Measurements from ENCODE around the gene LRRC34.

Gene LRRC34

GRCh38 chr3:169825316-169825715, 12.6 kb upstream of the LRRC34 start:
- Histone ChIP-seq H3K36me3 (no peaks in the 10 kb centered on the region), H3K9me3 (no peaks in the 10 kb centered on the region), H3K4me3 (ENCODE audit: low read depth in 1 of 2, low read length in 1 of 2) (no peak overlapping the region), H3K4me1 (ENCODE audit: control insufficient read depth in 1 of 2, insufficient read depth in 1 of 2, low read depth in 1 of 2, low read length in 1 of 2) (peaks cover 21 to 27% of the 10 kb centered on the region in 2 experiments), H3K27me3 (no peaks in the 10 kb centered on the region), H3K27ac (no peak overlapping the region)
- no peak for TF ChIP-seq CTCF (IDR thresholded peaks at IDR 0.05)

- Histone ChIP-seq H3K4me1 (ENCODE audit: control insufficient read depth in 1 of 2, insufficient read depth in 1 of 2, low read depth in 1 of 2, low read length in 1 of 2) (peaks cover 3 to 4% of the 10 kb centered on the region in 2 experiments), H3K9me3 (no peaks in the 10 kb centered on the region), H3K27ac (no peak overlapping the region), H3K4me3 (ENCODE audit: low read depth in 1 of 2, low read length in 1 of 2) (no peak overlapping the region), H3K36me3 (no peaks in the 10 kb centered on the region), H3K27me3 (no peaks in the 10 kb centered on the region)
- no peak for TF ChIP-seq CTCF (IDR thresholded peaks at IDR 0.05)
These were observed 10.3 kb upstream of the LRRC34 start for GRCh38 chr3:169822983-169823382.

GRCh38 chr3:169822540-169822939, 9.8 kb upstream of the LRRC34 start:
- Histone ChIP-seq H3K4me1 (ENCODE audit: control insufficient read depth in 1 of 2, insufficient read depth in 1 of 2, low read depth in 1 of 2, low read length in 1 of 2) (no peaks in the 10 kb centered on the region), H3K36me3 (no peaks in the 10 kb centered on the region), H3K9me3 (no peaks in the 10 kb centered on the region), H3K4me3 (ENCODE audit: low read depth in 1 of 2, low read length in 1 of 2) (no peak overlapping the region), H3K27me3 (no peaks in the 10 kb centered on the region), H3K27ac (no peak overlapping the region)
- TF ChIP-seq CTCF (IDR thresholded peaks at IDR 0.05): no peak

- TF ChIP-seq CTCF (IDR thresholded peaks at IDR 0.05): no peak
- H3K4me3 ChIP-seq (ENCODE audit: low read depth in 1 of 2, low read length in 1 of 2): no peak overlapping the region
These were observed 9.4 kb upstream of the LRRC34 start for GRCh38 chr3:169822091-169822490.

GRCh38 chr3:169818316-169818715, 5.6 kb upstream of the LRRC34 start:
- H3K36me3 ChIP-seq: no peaks in the 10 kb centered on the region
- no peaks in the 10 kb centered on the region for H3K27me3 ChIP-seq
- H3K9me3 ChIP-seq: no peaks in the 10 kb centered on the region
- no peak overlapping the region for H3K27ac ChIP-seq
- H3K4me3 ChIP-seq (ENCODE audit: low read depth in 1 of 2, low read length in 1 of 2): no peak overlapping the region
- peaks cover 10% of the 10 kb centered on the region in 2 experiments for H3K4me1 ChIP-seq (ENCODE audit: control insufficient read depth in 1 of 2, insufficient read depth in 1 of 2, low read depth in 1 of 2, low read length in 1 of 2)
- TF ChIP-seq CTCF (IDR thresholded peaks at IDR 0.05): no peak

More at GRCh38 chr3:169822091-169822490, 9.4 kb upstream of the LRRC34 start:
- H3K9me3 ChIP-seq: no peaks in the 10 kb centered on the region
- no peaks in the 10 kb centered on the region for H3K27me3 ChIP-seq
- H3K36me3 ChIP-seq: no peaks in the 10 kb centered on the region
- no peaks in the 10 kb centered on the region for H3K4me1 ChIP-seq (ENCODE audit: control insufficient read depth in 1 of 2, insufficient read depth in 1 of 2, low read depth in 1 of 2, low read length in 1 of 2)
- no peak overlapping the region for H3K27ac ChIP-seq

All from neutrophil (primary cell).